Fibroblast of skin of right quadriceps (primary cell): ENCODE results near the gene SCG3.
A peak's percentile ranks its signal among the peaks of the same experiment; 100 is the strongest.

Source experiments
- DNase-seq: peaks from one replicate; pipeline ENCODE4 v3.0.0-alpha.2; 2013

Gene SCG3

DNA sequence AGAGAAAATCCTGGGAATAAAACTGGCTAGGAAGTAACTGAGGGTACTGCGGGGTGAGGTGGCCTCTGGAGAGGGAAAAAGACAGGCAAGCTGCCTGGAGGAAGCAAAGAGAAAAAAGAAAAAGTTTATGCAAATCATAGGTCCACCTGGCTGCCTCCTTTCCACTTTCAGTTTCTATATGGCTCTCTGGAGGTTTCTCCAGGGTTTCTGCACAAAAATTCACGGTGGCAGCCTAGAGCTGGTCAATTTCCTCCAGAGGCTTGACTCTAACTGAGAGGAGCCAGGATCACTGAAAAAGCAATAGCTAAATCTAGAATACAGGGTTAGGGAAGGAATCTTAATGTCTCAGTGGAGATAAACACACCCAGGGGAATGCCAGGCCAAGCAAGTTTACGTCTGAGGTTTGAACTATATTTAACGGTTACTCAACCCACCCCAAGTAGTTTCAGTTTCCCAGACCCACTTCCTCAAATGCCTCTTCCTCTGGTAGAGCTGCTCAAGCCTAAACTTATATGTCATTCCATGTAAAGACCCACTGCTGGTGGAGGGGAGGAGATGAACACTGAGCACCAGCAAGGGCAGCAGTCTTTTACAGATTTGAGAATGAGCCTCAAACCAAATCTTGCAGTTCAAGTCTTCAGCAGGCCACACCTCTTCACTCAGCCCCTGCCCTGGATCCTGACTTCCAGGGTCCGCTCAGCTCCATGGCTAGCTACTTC, 50.4 kb downstream of the SCG3 start:
- DNase-seq = peak; percentile 35

DNA sequence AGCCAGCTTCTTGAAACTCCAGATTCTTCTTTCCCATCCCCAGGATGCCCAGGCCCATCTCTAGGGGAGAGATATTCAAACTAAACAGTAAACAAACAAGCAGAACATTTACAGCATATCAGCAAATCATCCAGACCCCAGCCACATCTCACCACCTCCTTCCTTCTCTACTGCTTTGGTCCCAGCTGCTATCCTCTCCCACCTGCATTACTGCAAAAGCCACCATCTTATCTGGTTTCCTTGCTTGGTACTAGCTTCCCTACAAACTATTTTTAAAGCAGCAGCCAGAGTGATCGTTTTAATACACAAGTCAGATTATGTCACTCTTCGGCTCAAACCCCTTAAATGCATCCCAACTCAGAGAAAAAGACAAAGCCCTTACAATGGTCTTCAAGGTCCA, 51.3 kb downstream of the SCG3 start:
- DNase-seq = no peak

DNA sequence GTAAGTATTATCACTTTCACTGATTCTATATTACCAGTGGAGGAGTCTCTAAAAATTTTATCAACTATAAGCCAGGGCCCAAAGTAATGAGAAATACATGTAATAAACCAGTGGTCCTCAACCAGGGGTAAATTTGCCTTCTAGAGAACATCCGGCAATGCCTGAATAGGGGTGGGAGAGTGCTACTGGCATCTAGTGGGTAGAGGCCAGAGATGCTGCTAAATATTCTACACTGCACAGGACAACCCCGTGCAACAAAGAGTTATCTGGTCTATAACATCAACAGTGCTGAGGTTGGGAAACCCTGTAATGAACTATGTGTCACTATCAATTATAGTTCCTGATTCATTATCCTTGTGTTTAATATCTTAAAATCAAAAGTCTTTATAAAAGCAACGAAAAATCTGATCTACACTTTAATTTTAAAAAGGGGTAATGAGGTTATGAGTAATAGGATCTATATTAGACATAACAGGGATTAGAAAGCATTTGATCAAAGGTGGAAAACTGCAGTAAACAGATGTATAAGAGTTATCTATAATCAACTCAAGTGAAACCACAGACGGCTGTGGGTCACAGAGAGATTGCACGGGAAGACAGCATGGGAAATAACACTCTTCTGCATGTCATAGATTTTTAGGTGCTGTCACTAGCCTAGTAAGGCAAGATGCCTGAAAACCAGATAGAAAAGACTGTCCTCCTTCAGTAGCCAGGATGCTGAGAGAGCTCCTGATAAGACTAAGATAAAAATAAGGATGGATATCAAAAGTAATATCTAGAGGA, 54.1 kb downstream of the SCG3 start:
- no peak for DNase-seq

DNA sequence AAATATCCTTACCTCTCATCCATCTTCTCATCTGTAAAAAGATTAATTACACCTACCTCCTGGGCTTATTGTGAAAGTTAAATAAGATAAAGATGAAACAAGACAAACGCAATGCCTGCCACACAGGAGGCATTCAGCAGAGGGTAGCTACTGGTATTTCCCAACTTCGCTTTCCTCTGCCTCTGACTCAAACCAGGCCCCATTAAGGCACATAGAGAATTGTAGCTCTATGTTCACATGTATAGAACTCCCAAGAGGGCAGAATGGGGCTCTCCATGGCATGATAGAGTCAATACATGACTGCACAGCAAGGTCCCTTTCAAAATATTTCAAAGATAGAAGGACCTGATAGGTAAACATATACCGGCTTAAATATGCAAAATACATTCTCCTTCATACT, 54.8 kb downstream of the SCG3 start:
- DNase-seq = no peak

DNA sequence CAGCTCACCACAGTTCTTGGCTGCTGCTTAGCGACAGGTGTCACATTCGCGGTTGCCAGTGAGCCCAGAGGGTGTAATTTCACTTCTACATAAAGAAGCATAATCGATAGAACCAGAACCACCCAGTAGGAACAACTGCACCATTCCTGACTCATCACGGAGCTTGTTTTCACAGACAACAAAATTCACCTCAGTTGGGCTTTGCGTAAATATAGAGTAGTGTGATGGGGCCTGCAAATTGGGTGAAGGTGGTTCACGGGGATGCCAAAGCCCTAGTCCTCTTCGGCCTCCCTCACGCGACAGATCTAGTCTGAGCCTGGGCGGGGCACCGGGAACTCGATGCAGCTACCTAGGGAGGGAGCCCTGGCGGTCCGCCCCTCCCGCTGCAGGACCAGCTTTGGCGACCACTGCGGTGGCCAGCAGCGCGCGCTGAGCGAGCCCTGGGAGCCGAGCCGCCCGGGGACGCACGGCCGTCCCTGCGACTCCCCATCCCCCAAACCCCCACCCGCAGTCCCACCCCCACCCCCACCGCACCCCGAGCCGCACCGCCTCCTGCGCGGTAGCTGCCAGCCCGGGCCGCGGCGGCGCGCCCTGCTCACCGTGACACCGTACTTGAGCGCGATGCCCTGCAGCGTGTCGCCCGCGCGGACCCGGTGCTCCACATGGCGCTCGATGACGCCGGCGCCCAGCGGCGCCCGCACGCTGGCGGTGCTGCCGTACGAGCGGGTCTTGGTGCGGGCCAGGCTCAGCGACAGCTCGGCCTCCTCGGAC, 55.6 kb downstream of the SCG3 start:
- DNase-seq = no peak

DNA sequence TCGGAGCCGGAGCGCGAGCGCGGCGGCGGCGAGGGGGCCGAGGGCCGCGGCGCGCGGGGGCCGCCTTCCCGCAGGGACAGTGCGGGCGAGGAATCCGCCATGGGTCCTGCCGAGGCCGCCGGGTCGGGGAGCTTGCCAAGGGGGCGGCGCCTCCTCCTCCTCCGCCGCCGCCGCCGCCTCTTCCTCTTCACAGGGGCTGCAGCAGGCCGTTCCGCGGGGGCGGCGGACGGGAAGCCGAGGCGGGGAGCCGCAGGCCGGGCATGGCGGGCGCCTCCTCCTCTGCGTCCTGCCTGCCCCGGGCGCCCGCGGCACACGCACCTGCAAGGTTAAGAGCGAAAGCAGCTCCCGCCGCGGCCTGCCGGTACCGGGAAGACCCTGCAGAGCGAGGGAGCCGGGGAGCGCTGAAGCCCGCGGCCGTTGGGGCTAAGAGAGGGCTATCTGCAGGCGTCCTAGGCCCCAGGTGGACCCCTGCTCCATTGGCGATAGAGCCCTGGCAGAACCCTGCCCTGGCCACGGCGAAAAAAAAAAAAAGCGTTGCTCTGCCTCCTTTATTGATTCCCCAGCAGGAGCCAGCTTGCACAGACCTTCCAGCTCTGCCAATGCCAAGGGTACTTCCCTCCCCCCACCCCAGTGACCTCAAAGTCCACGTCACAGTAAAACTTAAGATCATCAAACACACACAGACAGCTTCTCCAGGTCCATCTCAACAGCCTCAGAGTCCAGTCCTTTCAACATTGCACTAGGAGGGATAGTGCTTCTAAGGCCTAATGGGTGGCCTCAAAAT, 56.4 kb downstream of the SCG3 start, which contains the start of gene LYSMD2:
LYSMD2 (minus strand) TSS at position 134 of the 784 bp plus-strand sequence; CDS start at position 101, 33 bp downstream.
- DNase-seq = peak; percentile 57

DNA sequence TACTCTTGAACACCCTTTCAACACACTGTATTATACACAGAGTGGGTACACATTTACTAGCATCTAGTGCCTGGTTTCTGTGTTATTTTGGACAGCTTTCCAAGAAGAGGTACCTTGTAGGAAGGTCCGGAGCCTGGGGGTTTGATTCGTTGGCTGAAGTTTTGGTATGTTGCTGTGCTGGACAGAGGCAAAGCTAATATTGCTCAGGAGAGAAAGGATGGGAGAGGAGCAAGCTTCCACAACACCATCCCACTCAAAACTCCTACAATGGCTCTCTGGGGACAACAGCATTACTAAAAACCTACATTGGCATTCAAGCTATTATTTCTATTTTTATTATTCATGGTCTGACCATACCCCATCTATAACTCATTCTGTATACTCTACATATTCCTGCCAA, 57.2 kb downstream of the SCG3 start:
- DNase-seq = no peak

DNA sequence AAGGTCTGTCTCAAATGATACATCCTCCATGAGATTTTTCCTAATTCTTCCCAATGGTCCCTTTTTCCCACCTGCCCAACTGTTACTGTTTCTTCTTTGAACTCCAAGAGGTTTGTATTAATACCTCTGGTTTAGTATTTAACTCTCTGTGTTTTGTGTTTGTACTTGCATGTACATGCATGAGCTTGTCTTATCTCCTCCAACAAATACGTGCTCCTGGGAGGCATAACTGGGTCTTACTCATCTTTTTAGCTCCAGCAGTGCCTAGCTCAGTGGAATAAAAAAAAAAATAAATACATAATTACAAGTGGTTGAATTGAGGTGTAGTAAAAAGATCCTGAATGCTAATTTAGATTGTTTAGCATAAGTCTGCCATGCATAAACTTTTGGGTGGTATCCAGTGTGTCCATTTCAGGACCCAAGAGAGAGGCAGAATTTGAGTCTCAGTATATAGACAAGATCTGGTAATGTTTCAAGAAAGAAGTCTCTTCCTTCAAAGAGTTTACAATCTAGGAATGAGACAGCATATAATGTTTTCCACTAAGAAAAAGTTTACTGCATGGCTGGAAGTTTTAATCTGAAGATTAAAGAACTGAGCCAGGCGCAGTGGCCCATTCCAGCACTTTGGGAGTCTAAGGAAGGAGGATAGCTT, 57.9 kb downstream of the SCG3 start:
- no peak for DNase-seq

DNA sequence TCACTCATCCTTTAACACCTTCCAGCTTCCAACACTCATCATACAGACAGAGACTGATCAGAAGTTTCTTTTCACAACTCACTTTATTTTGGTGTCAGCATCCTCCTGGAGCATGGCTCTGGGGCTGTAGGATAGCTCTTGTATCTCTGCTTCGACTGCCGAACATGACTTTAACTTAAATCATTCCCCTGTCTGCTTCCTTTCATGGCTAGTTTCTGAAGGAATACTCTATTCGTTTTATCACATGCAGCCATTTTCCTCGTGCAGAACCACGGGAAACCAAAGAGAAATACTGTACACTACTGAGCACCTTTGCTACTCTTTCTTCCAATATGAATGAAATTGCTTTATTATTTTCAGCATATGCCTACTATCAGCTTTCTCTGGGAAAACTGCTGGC, 68.0 kb downstream of the SCG3 start:
- DNase-seq = no peak

DNA sequence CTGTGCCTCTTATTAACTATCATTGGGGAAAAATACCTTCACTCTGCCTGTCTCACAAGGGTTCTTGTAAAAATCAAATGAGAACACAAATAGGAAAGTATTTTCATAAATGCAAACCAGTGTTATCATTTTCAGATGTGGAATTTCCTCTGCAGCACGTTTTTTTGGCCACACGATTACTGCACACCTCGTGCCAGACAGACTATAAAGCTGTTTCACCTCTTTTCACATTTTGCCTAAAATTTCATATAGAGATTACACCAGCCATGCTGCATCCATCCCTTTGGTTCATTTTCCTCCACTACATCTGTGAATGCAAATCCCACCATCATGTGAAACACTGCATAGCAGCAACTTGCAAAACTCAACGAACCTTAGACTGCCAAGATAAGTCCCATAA, 68.9 kb downstream of the SCG3 start:
- DNase-seq = no peak

DNA sequence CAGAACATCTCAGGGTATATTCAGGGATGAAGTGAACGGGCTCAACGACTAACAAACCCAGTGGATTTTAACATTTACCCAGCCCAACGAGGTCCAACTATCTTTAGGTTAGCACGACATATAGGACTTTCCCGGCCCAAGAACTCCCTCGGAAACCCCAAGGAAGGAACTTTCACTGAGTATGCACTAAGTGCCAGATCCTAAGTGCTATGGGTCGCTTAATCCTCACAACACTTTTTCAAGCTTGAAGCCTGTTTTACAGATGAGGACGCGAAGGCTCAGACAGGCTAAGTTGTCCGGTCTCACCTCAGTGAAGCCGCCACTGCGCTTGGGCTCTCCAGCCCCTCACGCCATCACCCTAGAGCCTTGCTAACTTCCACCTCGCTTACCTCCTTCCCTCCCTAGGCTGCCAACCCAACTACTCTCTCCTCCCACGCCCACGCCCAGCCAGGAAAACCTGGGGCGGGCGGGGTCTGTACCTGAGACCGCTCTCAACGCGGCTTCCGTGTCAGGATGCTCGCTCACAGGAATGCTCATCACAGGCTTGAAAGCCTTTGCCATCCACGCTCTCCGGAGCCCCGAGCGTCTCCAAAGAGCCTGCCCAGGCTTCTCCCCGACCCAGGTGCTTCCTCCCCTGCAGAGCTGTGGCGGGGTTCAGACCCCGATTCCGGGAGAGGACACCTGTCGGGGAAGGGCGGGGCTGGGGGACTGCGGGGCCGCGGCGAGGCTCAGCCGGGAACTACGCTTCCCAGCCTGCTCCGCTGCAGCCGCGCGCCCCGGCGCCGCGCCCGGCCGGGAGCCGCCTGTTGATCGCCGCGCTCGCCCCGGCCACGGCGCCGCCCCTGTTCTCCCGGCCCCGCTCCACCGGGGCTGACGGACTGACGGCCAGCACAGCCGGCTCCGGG, 69.7 kb downstream of the SCG3 start, which contains the start of gene TMOD2:
TMOD2 (plus strand) TSS at position 806 of the 905 bp plus-strand sequence. CDS start 14,845 bp downstream, outside the sequence.
- no peak for DNase-seq

DNA sequence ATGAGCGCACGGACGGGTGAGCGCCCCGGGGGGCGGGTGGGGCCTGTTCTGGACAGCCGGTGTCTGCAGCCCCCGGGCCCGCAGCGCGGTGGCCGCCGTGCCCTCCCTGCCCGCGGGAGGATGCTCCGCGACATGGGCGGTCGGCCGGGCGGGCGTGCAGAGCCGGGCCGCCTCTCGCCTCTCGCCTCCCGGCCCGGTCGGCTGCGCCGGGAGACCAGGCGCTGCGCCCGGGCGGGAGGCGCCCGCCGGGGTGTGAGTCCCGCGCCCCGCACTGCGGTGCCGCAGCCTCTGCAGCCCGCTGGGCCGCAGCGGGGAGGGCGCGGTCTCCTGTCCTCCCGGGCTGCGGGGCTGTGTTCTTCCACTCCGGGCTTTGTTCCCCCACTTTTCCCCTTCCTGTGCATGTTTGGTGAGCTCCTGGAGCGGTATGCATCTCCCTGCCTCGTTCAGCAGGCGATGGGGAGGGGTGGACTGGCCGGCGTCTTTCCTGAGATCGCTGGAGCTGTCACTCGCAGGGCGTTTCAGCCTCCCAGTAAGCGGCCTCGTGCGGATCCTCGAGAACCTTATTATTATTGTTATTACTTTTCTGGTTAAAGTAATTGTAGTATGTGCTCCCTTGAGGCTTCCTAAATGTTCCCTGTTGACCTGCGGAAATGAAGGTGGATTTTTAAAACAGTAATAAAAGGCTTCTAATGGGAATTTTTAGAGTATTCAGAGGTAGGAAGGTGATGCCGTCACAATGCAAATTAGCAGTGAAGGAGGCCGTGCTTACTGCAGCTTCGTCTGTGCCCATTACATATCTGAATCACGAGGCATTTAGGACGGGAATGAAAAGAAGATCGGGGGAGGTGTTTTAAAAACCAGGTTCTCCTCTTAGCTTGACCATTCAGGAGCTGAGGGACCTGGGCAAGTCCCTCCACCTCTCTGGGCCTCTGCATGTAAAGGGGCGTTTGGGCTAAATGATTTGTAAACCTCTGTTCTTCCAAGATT, 70.7 kb downstream of the SCG3 start:
- DNase-seq = no peak

DNA sequence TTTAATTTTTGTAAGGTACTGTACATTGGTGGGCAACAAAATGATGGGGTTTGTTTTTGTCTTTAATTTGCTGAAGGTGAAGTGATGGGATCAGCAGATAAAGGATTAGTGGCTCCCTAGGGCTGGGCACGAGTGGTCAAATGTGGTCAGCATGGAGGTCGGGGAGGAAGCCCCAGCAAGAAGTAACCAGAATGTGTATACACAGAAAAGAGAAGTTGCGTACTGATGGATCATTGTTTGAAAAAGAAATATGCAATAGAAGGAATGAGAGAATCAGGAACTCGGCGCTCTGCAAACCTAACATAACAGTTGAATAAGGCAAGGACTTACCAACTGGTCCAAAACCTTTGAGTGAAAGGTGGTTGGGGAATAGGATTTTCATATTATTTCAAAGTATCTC, 71.6 kb downstream of the SCG3 start:
- no peak for DNase-seq

DNA sequence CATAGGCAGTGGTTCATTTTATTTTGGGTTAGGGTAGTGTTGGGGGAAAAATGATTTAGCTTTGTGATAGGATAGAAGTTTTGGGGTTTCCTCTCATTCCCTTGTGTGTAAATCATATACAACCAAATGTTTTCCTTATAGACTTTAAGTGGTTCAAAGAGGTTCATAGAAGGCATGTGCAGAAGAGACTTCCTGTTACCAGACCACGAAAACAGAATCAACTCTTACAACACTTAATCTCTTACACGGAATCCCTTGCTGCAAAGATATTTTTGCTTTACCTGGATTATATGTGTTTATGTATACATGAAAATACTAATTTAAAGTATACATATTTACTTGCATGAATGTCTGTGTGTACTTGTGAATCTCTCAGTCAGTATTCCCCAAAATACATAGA, 73.0 kb downstream of the SCG3 start:
- DNase-seq = no peak

DNA sequence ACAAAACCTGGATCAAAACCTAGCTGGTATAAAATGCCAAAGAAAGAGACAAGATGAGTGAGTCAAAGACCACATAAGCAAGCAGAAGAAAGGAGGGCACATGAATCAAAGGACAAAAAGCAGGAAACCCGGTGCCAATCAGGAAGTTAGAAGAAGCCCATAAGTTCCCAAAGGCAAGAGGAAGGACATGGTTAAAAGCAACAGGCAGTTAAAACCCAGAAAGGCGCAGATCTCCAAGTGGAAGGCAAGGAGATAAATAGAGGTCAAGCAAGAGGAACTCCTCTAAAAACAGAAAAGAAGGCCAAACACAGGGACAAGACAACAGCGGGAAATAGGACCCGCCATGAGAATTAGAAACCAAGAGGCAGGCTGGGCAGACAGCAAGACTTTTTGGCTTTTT, 74.5 kb downstream of the SCG3 start:
- DNase-seq = no peak

DNA sequence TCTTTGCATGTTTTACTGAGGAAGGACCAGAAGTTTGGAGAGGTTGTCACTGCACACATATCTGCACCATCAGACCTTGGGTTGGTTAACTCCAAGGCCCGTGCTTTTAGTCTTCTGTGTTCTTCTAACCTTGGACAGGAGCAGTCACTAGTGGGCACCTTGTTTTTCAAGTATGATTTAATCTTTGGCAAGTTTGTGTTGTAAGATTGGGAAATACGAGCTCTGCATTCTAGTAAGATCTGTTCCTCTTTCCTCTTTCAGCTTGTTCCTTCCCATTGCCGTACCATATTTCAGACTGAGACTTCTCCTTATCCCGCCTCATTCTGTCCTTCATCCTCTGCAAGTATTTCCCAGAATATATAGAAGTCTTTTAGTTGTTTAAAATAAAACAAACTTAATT, 75.2 kb downstream of the SCG3 start:
- no peak for DNase-seq

DNA sequence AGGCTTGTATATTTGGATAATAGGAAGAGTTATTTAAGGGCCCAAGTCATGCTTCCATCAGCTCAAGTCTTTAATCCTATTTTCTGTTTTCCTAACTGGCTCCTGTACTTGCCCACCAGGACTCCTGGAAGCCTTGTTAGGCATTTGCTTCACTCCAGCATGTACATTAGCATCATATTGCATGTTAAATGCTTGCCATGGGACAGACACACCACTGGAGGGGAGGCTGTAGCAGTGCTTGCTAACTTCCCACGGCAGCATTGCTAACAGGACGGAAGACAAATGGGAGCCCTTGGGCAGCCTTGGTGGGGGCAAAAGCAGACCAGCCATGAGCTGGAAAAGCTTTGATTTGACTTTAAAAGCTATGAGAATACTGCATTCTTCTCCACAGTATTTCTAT, 76.1 kb downstream of the SCG3 start:
- no peak for DNase-seq

DNA sequence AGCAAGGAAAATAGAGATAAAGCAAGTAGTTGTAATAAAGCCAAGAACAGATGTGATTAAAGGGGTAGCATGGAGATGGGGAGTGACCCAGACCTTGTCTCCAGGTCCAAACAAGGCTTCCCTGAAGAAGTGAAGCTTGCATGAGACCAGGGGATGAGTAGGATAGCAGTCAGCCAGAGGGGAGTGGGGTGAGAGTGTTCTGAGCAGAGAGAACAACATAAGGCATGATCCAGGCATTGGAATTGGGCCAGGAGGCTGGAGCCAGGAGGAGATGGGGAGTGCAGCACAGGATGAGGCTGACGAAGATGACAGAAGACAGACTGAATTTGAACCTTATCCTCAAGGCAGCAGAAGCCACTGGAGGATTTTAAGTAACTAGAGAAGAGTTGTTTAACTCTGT, 77.3 kb downstream of the SCG3 start:
- peak; percentile 88 for DNase-seq

DNA sequence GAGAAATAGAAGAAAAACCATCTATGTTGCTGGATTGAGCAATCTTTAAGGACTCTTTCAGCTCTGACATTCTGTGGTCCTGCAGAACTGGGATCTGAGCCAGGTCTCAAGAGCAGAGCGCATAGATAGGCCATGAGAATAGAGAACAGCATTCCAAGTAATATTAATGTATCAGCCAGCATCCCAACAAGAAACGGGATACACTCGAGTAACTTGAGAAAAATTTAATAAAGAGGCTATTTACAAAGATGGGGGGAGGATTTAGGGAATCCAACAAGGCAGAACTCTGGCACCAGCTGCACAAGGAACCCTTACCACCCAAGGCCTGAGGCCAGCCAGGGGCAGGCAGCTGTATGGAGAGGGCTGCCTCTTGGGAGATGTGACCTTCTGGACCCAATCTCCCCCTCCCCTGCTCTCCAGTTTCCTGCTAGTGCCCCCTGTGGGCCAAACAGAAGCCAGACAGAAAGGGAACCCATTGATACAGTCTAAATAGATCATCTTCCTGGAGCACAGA, 78.3 kb downstream of the SCG3 start:
- DNase-seq = peak; percentile 98

DNA sequence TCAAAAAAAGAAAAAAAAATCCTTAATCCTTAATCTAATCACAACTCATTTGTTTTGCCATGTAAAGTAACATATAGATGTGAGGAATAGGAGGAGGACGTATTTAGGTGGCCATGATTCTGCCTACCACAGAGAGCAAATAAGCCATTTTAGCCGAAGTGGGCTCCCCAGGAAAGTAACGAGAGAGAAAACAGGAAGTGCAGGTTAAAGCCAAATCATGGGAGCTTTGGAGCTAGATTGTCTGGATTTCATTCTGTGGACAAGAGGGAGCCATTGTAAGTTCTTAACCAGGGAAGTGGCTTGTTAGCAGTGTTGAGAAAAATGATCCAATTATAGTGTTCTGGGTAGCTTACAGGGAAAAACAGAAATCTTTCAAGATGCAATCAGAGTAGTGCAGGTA, 79.5 kb downstream of the SCG3 start:
- no peak for DNase-seq
